ENCODE data around the gene ITGB3. TPM values are rescaled to one million over a fixed set of nuclear protein-coding genes. Genes with fewer than 3 reads are reported as not detected.

Gene ITGB3
- total RNA-seq, 4 donors from 2014 or later: 7.9 to 26.3 (median 8.6) TPM

GRCh38 chr17:47210105-47210504 lies 43.5 kb upstream of the ITGB3 start:
- intact Hi-C loops (cut with DNase I; ENCODE audit: low total_unique reads) (no loop called here), in situ Hi-C loops (cut with MboI; ENCODE audit: low pct_ligation_motif_present in 1 of 4, low pct_unique_long_range_greater_than_20kb in 1 of 4, low sequenced_read_pairs in 3 of 4) (no loop called here)
- H3K9me3 ChIP-seq: no peaks in the 10 kb centered on the region
- H3K4me1 ChIP-seq: peaks cover 6 to 14% (median 7%) of the 10 kb centered on the region in 4 donors
- 60% methylated on average over 3 of the region's 3 CpGs; no CpG with 5 or more reads in 1 of the 2 donors for WGBS, 2 donors (ENCODE audit: low coverage in 1 of 2)
- no peak overlapping the region for H3K27ac ChIP-seq
- no peak overlapping the region for H3K4me3 ChIP-seq
- TF ChIP-seq POLR2AphosphoS5 (IDR thresholded peaks at IDR 0.05): no peak
- TF ChIP-seq CTCF (IDR thresholded peaks at IDR 0.05): no peak
- TF ChIP-seq EP300 (IDR thresholded peaks at IDR 0.05; ENCODE audit: low read depth): no peak
- no peak for TF ChIP-seq POLR2A (IDR thresholded peaks at IDR 0.05)
- no peaks in the 10 kb centered on the region for H3K36me3 ChIP-seq
- H3K27me3 ChIP-seq: no peaks in the 10 kb centered on the region
- no peak for DNase-seq

- H3K4me1 ChIP-seq: peaks cover 0 to 7% (median under 1%) of the 10 kb centered on the region in 4 donors
- H3K36me3 ChIP-seq: no peaks in the 10 kb centered on the region
- no peaks in the 10 kb centered on the region for H3K27me3 ChIP-seq
- no peak overlapping the region for H3K27ac ChIP-seq
- TF ChIP-seq EP300 (IDR thresholded peaks at IDR 0.05; ENCODE audit: low read depth) (no peak), POLR2A (IDR thresholded peaks at IDR 0.05) (no peak), POLR2AphosphoS5 (IDR thresholded peaks at IDR 0.05) (no peak), CTCF (IDR thresholded peaks at IDR 0.05) (no peak)
- WGBS, 2 donors (ENCODE audit: low coverage in 1 of 2): 82 to 90% methylated on average over 2 of the region's 2 CpGs
- intact Hi-C loops (cut with DNase I; ENCODE audit: low total_unique reads) (no loop called here), in situ Hi-C loops (cut with MboI; ENCODE audit: low pct_ligation_motif_present in 1 of 4, low pct_unique_long_range_greater_than_20kb in 1 of 4, low sequenced_read_pairs in 3 of 4) (no loop called here)
- no peak for DNase-seq
- H3K9me3 ChIP-seq: no peaks in the 10 kb centered on the region
- no peak overlapping the region for H3K4me3 ChIP-seq
Measured at GRCh38 chr17:47210779-47211178, 42.8 kb upstream of the ITGB3 start.

GRCh38 chr17:47212458-47212857 lies 41.2 kb upstream of the ITGB3 start:
- Histone ChIP-seq H3K4me3 (no peak overlapping the region), H3K9me3 (no peaks in the 10 kb centered on the region), H3K36me3 (no peaks in the 10 kb centered on the region), H3K27me3 (no peaks in the 10 kb centered on the region), H3K4me1 (no peaks in the 10 kb centered on the region), H3K27ac (no peak overlapping the region)
- no peak for DNase-seq
- intact Hi-C loops (cut with DNase I; ENCODE audit: low total_unique reads) (no loop called here), in situ Hi-C loops (cut with MboI; ENCODE audit: low pct_ligation_motif_present in 1 of 4, low pct_unique_long_range_greater_than_20kb in 1 of 4, low sequenced_read_pairs in 3 of 4) (no loop called here)
- WGBS, 2 donors (ENCODE audit: low coverage in 1 of 2): 80 to 83% methylated on average over 2 of the region's 2 CpGs
- TF ChIP-seq POLR2A (IDR thresholded peaks at IDR 0.05) (no peak), POLR2AphosphoS5 (IDR thresholded peaks at IDR 0.05) (no peak)

- Histone ChIP-seq H3K4me3 (no peak overlapping the region), H3K27ac (no peak overlapping the region)
- in situ Hi-C loops (cut with MboI; ENCODE audit: low pct_ligation_motif_present in 1 of 4, low pct_unique_long_range_greater_than_20kb in 1 of 4, low sequenced_read_pairs in 3 of 4): no loop called here
Measured at GRCh38 chr17:47213540-47213939, 40.1 kb upstream of the ITGB3 start.

More at GRCh38 chr17:47213540-47213939, 40.1 kb upstream of the ITGB3 start:
- Histone ChIP-seq H3K36me3 (no peaks in the 10 kb centered on the region), H3K4me1 (no peaks in the 10 kb centered on the region), H3K27me3 (no peaks in the 10 kb centered on the region), H3K9me3 (no peaks in the 10 kb centered on the region)
- 80 to 85% methylated on average over 3 to 4 of the region's 4 CpGs for WGBS, 2 donors (ENCODE audit: low coverage in 1 of 2)
- no peak for DNase-seq
- intact Hi-C loops (cut with DNase I; ENCODE audit: low total_unique reads): no loop called here
- TF ChIP-seq EP300 (IDR thresholded peaks at IDR 0.05; ENCODE audit: low read depth) (no peak), CTCF (IDR thresholded peaks at IDR 0.05) (no peak), POLR2AphosphoS5 (IDR thresholded peaks at IDR 0.05) (no peak), POLR2A (IDR thresholded peaks at IDR 0.05) (no peak)
